Astrocyte of the cerebellum (primary cell): ENCODE results near the gene UBQLN4.

Experiments
- DNase-seq: peaks from one replicate; pipeline ENCODE4 v3.0.0-alpha.2; 2011; ENCODE audit warnings: low read depth
- H3K4me3 ChIP-seq: 2 replicates; pipeline ENCODE4 v1.5.1; 2011; ENCODE audit warnings: mild to moderate bottlenecking, low read depth, low read length, moderate library complexity
- in situ Hi-C: cut with HindIII; loops from 2 replicates; pipeline ENCODE4 v1.10.0; 2017; ENCODE audit warnings: low sequenced_read_pairs
- TF ChIP-seq, protein P1 (sequence below): IDR thresholded peaks from 2 replicates; pipeline ENCODE4 v1.5.1; 2012; ENCODE audit warnings: low read length, low read depth, moderate library complexity, mild to moderate bottlenecking; ENCODE audit errors: missing control alignments

The UBQLN4 gene

DNA sequence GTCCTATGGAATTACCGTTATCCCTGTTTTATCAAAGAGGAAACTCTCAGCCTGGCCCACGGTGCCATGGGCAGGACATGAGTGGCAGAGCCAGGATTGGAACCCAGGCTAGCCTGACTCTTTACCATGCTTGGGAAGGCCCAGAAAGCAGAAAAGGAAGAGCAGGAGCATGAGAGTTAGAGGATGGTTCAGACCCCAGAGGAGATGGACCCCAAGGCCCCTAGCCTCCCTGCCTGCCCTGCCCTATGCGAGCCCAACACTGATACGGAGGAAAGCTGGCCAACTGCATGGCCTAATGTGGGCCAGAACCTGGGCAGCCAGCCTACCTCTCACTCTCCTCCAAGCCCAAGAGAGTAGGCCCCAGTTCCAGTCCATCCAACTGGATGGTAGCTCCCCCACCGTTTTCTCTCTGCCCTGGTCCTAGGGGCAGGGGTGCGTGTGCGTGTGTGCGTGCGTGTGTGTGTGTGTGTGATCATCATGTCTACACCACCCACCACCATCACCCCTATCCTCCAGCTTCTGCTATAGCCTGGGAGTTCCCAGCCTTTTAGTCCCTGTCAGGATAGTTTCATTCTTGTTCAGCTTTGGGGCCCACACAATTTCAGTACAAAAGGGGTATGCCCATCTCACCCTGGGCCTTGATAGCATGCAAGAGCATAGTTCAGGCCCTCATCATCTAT lies 44.0 kb upstream of the UBQLN4 start:
- in situ Hi-C loops: no loop called here
- TF ChIP-seq, protein P1, sequence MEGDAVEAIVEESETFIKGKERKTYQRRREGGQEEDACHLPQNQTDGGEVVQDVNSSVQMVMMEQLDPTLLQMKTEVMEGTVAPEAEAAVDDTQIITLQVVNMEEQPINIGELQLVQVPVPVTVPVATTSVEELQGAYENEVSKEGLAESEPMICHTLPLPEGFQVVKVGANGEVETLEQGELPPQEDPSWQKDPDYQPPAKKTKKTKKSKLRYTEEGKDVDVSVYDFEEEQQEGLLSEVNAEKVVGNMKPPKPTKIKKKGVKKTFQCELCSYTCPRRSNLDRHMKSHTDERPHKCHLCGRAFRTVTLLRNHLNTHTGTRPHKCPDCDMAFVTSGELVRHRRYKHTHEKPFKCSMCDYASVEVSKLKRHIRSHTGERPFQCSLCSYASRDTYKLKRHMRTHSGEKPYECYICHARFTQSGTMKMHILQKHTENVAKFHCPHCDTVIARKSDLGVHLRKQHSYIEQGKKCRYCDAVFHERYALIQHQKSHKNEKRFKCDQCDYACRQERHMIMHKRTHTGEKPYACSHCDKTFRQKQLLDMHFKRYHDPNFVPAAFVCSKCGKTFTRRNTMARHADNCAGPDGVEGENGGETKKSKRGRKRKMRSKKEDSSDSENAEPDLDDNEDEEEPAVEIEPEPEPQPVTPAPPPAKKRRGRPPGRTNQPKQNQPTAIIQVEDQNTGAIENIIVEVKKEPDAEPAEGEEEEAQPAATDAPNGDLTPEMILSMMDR: no peak
- no peak overlapping the region for H3K4me3 ChIP-seq
- DNase-seq: no peak

DNA sequence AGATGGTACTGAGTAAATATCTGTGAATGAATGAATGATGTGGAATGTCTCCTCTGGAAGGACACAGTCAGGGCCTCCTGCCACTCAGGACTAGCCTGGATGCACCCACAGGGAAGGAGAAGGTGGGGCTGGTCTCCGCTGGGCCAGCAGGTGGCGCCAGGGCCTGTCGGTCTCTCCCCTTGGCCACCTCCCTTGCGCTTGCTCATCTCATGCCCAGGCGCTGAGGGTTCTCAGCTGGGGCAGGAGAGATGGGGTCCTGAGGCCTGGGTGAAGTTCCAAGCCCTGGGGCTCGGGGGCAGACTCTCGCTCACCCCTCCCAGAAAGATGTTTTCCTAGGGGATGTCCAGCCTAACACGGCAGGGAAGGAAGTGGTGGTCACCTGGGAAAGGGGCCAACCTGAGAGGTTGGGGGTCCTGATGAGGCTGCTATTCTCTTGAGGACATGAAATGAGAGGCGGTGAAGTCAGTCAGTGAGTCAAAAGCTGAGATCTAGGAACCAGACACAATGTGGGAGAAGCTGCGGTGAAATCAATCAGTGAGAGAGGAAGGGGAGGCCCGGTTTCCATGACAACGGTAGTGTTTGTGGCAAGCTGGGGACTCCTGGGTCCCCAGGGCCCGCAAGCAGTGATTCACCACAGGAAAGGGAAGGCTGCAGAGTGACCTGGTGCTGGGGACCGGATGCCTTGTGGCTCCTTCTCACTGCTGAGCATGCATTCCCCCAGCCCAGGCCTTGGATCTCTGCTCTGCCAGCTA lies 43.2 kb upstream of the UBQLN4 start:
- no peak overlapping the region for H3K4me3 ChIP-seq
- in situ Hi-C loops: no loop called here
- DNase-seq: peak; percentile 68
- TF ChIP-seq, protein P1: peak; percentile 97

DNA sequence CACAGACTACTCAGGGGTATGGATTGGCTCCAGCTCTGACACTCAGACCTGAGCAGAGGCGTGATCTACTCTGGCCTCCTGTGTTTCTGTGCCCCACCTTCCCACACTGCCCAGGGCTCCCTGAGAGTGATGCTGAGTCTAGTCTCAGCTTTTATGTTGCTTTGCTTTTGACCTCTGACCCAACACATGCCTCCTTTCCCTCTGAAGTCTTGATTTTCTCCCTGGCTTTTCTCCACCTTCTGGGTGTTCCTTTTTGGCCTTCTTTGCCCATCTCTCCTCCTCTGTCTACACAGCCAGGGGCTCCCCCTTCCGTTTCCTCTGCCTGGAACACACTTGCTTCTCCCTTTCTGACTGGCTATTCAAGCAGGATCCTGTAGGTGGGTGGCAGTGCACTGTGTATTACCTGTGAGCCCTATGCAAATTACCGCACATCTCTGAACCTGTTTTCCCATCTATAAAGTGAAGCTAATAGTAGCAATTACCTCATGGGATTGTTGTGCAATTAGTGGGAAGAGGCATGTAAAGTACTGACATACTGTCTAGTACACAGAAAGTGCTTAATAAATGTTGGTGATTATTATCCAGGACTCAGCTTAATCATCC lies 42.4 kb upstream of the UBQLN4 start:
- TF ChIP-seq, protein P1: no peak
- DNase-seq: no peak
- in situ Hi-C loops: no loop called here
- H3K4me3 ChIP-seq: no peak overlapping the region

DNA sequence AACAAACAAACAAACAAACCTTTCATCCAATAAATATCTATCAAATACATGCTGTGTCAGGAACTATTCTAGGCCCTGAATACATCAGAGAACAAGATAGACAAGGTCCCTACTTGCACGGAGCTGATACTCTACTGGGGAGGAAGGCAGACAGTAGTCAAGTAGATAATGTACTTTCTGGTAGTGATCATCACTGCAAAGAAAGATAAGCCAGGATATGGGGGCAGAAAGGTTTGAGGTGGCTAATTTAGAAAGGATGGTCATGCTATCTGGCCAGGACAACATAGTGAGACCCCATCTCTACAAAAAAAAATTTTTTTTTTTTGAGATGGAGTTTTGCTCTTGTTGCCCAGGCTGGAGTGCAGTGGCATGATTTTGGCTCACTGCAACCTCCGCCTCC lies 38.0 kb upstream of the UBQLN4 start:
- in situ Hi-C loops: no loop called here
- TF ChIP-seq, protein P1: no peak
- H3K4me3 ChIP-seq: no peak overlapping the region
- no peak for DNase-seq

DNA sequence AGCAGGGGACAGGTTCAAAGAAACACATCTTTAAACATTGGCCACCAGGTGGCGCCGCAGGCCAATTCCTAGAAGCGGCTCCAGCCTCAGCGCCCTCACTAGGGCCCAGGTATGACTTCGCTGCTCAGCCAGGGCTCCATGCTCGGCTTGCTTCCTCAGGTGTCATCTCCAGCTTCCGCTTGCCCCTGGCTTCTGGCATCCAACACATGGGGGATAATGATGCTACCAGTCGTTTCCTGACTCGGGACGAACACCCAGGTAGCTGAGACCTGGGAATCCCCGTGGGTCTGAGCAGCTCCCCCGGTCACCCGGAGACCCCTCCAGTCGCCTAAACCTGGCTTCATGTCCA lies 37.2 kb upstream of the UBQLN4 start:
- in situ Hi-C loops: no loop called here
- DNase-seq: peak; percentile 73
- no peak overlapping the region for H3K4me3 ChIP-seq
- TF ChIP-seq, protein P1: peak; percentile 62

DNA sequence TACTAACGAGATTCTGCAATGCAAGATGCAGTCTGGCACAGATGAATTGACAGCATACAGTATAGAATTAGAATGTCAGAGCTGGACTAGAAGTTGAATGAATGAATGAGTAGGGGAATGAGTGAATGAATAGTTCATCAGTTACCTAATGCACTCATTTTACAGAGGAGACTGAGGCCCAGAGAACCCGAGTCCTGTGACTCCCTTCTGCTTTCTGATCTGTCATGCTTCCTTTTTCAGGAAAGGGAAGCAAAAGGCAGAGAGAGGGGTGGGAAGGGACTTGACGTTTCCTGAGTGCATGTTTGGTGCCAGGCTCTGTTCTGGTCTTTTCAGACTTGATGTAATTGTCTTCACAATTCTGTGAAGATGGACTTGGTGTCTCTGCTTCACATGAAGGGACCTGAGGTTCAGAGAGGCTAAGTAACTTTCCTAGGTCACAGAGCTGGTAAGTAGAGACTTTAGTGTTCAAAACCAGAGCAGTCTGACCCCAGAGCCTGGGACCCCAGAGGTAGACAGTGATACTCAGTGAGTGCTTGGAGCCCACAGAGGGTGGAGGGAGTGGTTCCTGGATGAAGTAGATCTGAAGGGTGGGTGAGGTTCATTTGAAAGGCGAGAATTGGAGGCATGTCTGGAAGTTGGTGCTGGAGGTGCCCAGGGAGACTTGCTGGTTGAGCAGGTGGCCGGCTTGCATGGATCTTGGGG lies 36.7 kb upstream of the UBQLN4 start:
- no peak overlapping the region for H3K4me3 ChIP-seq
- no peak for DNase-seq
- TF ChIP-seq, protein P1: no peak
- in situ Hi-C loops: no loop called here
